ENCODE data around the gene PVALEF. TPM values are rescaled to one million over a fixed set of nuclear protein-coding genes. Genes with fewer than 3 reads are reported as not detected.

The PVALEF gene
- total and polyA plus RNA-seq, 2 of the 8 experiments (the other 6 are each of a cell fraction or from before 2014, with no cell fraction given), result 0.03 TPM; not detected in 1

DNA sequence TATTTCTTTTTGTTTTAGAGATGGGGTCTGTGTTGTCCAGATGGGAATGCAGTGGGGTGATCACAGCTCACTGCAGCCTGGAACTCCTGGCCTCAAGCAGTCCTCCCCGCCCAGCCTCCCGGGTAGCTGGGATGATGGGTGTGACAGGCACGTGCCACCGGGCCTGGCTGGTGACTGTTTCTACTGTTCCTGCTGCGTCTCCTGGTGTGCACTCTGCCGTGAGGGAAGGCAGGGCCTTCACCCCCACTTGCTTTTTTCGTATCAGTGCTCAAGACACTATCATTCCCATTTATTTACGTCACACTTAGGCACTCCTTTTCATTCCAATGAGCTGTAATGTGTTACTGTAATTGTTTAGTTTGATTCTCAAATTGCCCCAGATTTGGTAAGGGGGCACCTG lies 25.3 kb upstream of the PVALEF start (continued):
- TF ChIP-seq, protein P1, sequence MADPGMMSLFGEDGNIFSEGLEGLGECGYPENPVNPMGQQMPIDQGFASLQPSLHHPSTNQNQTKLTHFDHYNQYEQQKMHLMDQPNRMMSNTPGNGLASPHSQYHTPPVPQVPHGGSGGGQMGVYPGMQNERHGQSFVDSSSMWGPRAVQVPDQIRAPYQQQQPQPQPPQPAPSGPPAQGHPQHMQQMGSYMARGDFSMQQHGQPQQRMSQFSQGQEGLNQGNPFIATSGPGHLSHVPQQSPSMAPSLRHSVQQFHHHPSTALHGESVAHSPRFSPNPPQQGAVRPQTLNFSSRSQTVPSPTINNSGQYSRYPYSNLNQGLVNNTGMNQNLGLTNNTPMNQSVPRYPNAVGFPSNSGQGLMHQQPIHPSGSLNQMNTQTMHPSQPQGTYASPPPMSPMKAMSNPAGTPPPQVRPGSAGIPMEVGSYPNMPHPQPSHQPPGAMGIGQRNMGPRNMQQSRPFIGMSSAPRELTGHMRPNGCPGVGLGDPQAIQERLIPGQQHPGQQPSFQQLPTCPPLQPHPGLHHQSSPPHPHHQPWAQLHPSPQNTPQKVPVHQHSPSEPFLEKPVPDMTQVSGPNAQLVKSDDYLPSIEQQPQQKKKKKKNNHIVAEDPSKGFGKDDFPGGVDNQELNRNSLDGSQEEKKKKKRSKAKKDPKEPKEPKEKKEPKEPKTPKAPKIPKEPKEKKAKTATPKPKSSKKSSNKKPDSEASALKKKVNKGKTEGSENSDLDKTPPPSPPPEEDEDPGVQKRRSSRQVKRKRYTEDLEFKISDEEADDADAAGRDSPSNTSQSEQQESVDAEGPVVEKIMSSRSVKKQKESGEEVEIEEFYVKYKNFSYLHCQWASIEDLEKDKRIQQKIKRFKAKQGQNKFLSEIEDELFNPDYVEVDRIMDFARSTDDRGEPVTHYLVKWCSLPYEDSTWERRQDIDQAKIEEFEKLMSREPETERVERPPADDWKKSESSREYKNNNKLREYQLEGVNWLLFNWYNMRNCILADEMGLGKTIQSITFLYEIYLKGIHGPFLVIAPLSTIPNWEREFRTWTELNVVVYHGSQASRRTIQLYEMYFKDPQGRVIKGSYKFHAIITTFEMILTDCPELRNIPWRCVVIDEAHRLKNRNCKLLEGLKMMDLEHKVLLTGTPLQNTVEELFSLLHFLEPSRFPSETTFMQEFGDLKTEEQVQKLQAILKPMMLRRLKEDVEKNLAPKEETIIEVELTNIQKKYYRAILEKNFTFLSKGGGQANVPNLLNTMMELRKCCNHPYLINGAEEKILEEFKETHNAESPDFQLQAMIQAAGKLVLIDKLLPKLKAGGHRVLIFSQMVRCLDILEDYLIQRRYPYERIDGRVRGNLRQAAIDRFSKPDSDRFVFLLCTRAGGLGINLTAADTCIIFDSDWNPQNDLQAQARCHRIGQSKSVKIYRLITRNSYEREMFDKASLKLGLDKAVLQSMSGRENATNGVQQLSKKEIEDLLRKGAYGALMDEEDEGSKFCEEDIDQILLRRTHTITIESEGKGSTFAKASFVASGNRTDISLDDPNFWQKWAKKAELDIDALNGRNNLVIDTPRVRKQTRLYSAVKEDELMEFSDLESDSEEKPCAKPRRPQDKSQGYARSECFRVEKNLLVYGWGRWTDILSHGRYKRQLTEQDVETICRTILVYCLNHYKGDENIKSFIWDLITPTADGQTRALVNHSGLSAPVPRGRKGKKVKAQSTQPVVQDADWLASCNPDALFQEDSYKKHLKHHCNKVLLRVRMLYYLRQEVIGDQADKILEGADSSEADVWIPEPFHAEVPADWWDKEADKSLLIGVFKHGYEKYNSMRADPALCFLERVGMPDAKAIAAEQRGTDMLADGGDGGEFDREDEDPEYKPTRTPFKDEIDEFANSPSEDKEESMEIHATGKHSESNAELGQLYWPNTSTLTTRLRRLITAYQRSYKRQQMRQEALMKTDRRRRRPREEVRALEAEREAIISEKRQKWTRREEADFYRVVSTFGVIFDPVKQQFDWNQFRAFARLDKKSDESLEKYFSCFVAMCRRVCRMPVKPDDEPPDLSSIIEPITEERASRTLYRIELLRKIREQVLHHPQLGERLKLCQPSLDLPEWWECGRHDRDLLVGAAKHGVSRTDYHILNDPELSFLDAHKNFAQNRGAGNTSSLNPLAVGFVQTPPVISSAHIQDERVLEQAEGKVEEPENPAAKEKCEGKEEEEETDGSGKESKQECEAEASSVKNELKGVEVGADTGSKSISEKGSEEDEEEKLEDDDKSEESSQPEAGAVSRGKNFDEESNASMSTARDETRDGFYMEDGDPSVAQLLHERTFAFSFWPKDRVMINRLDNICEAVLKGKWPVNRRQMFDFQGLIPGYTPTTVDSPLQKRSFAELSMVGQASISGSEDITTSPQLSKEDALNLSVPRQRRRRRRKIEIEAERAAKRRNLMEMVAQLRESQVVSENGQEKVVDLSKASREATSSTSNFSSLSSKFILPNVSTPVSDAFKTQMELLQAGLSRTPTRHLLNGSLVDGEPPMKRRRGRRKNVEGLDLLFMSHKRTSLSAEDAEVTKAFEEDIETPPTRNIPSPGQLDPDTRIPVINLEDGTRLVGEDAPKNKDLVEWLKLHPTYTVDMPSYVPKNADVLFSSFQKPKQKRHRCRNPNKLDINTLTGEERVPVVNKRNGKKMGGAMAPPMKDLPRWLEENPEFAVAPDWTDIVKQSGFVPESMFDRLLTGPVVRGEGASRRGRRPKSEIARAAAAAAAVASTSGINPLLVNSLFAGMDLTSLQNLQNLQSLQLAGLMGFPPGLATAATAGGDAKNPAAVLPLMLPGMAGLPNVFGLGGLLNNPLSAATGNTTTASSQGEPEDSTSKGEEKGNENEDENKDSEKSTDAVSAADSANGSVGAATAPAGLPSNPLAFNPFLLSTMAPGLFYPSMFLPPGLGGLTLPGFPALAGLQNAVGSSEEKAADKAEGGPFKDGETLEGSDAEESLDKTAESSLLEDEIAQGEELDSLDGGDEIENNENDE (IDR thresholded peaks at IDR 0.05; ENCODE audit: insufficient replicate concordance, low read length), result no peak
- TF ChIP-seq SUZ12 (IDR thresholded peaks at IDR 0.05; ENCODE audit: low read length) (no peak), FOSL1 (IDR thresholded peaks at IDR 0.05; ENCODE audit: insufficient read depth, low read depth, low read length) (no peak), CBX8 (IDR thresholded peaks at IDR 0.05; ENCODE audit: borderline replicate concordance, low read depth, low read length) (no peak), SP4 (IDR thresholded peaks at IDR 0.05; ENCODE audit: low read length) (no peak), RAD21 (IDR thresholded peaks at IDR 0.05 in 1 of 2, conservative IDR thresholded peaks at IDR 0.05 in 1 of 2; ENCODE audit: low read depth in 2 of 2, low read length in 2 of 2) (no peak), RNF2 (IDR thresholded peaks at IDR 0.05; ENCODE audit: borderline replicate concordance, low read depth, low read length, missing control alignments, poor library complexity, severe bottlenecking) (no peak), HDAC2 (IDR thresholded peaks at IDR 0.05; ENCODE audit: borderline replicate concordance in 1 of 2, low read depth in 2 of 2, low read length in 2 of 2) (no peak), CBX5 (IDR thresholded peaks at IDR 0.05; ENCODE audit: low read depth, low read length) (no peak)
- TF ChIP-seq, protein P2, sequence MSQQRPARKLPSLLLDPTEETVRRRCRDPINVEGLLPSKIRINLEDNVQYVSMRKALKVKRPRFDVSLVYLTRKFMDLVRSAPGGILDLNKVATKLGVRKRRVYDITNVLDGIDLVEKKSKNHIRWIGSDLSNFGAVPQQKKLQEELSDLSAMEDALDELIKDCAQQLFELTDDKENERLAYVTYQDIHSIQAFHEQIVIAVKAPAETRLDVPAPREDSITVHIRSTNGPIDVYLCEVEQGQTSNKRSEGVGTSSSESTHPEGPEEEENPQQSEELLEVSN (IDR thresholded peaks at IDR 0.05), result no peak
